Brain microvascular endothelial cell (primary cell): Measurements from ENCODE around the gene PELO.

Source experiments
- DNase-seq: peaks from one replicate; pipeline ENCODE4 v3.0.0-alpha.2; 2020
- H3K27ac ChIP-seq: fragments of 250-450 bp; sonication (Bioruptor Pico); 2 replicates; pipeline ENCODE4 v1.5.1; 2020; ENCODE audit warnings: mild to moderate bottlenecking, moderate library complexity
- H3K27me3 ChIP-seq: fragments of 250-450 bp; sonication (Bioruptor Pico); replicated peaks from 2 replicates; pipeline ENCODE4 v1.5.1; 2020; ENCODE audit warnings: mild to moderate bottlenecking
- H3K36me3 ChIP-seq: fragments of 250-450 bp; sonication (Bioruptor Pico); replicated peaks from 2 replicates; pipeline ENCODE4 v1.5.1; 2020; ENCODE audit warnings: mild to moderate bottlenecking
- H3K4me3 ChIP-seq: 2 replicates; pipeline ENCODE4 v1.5.1; 2011; ENCODE audit warnings: low read depth, mild to moderate bottlenecking, control low read depth, low read length, moderate library complexity
- in situ Hi-C: cut with HindIII; loops from 2 replicates; pipeline ENCODE4 v1.10.0; 2017; ENCODE audit warnings: low sequenced_read_pairs, low pct_ligation_motif_present
- TF ChIP-seq, protein P1 (sequence below): IDR thresholded peaks from 2 replicates; pipeline ENCODE4 v1.5.1; 2011; ENCODE audit warnings: low read depth, mild to moderate bottlenecking, moderate library complexity, low read length, control low read depth, inconsistent platforms; ENCODE audit errors: missing control alignments

PELO gene

GRCh38 chr5:52772668-52773067, 15.0 kb upstream of the PELO start:
- Histone ChIP-seq H3K4me3 (no peak overlapping the region), H3K36me3 (no peaks in the 10 kb centered on the region), H3K27me3 (no peaks in the 10 kb centered on the region), H3K27ac (no peak overlapping the region)
- in situ Hi-C loops: no loop called here
- DNase-seq: no peak
- TF ChIP-seq, protein P1, sequence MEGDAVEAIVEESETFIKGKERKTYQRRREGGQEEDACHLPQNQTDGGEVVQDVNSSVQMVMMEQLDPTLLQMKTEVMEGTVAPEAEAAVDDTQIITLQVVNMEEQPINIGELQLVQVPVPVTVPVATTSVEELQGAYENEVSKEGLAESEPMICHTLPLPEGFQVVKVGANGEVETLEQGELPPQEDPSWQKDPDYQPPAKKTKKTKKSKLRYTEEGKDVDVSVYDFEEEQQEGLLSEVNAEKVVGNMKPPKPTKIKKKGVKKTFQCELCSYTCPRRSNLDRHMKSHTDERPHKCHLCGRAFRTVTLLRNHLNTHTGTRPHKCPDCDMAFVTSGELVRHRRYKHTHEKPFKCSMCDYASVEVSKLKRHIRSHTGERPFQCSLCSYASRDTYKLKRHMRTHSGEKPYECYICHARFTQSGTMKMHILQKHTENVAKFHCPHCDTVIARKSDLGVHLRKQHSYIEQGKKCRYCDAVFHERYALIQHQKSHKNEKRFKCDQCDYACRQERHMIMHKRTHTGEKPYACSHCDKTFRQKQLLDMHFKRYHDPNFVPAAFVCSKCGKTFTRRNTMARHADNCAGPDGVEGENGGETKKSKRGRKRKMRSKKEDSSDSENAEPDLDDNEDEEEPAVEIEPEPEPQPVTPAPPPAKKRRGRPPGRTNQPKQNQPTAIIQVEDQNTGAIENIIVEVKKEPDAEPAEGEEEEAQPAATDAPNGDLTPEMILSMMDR: no peak

DNA sequence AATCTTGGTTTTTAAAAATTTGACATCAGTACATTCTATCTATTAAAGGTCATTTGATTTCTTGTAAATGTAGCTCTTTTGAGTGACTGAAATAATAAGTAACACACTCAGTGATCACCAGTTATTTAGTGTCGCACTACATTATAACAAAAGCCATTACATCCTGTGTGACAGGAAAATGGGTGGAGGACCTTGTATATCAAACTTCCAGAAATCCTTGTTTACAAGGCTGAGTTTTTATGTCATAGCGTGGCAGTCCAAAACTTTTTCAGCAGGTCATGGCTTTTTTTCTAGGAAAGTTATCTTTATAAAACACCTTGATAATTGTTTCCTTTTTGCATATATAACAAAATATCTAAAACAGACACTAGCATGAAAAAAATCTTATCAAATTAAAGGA, 14.4 kb upstream of the PELO start:
- DNase-seq: no peak
- no peak overlapping the region for H3K27ac ChIP-seq
- H3K4me3 ChIP-seq: no peak overlapping the region
- in situ Hi-C loops: no loop called here
- H3K27me3 ChIP-seq: no peaks in the 10 kb centered on the region
- H3K36me3 ChIP-seq: no peaks in the 10 kb centered on the region
- TF ChIP-seq, protein P1: no peak

GRCh38 chr5:52774005-52774410, 13.7 kb upstream of the PELO start:
- no peak for DNase-seq
- TF ChIP-seq, protein P1: no peak
- no peak overlapping the region for H3K4me3 ChIP-seq
- no peak overlapping the region for H3K27ac ChIP-seq
- H3K36me3 ChIP-seq: no peaks in the 10 kb centered on the region
- H3K27me3 ChIP-seq: no peaks in the 10 kb centered on the region
- in situ Hi-C loops: no loop called here

DNA sequence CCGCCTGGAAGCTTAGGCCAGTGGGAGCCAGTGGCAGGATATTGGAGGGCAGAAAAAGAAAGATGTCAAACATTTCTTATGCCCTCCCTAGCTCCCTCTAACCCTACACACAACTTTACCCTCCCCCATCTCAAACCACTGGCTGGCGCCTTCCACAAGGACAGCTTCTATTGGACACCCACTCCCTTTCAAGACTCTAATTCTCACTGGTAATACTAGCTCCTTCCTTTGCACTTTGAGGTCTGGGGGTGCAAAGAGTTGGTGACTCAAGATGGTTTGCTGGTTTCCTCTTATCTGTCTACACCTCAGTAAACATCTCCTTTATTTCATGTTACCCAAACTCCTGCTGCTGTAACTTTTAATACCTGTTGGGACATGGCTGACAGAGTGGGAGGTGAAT, 11.6 kb upstream of the PELO start:
- DNase-seq: no peak

GRCh38 chr5:52777186-52777585, 10.5 kb upstream of the PELO start:
- TF ChIP-seq, protein P1: no peak
- DNase-seq: no peak
- in situ Hi-C loops: no loop called here

More for the DNA sequence above, 11.6 kb upstream of the PELO start:
- Histone ChIP-seq H3K27me3 (no peaks in the 10 kb centered on the region), H3K4me3 (no peak overlapping the region), H3K36me3 (no peaks in the 10 kb centered on the region), H3K27ac (no peak overlapping the region)
- in situ Hi-C loops: no loop called here
- TF ChIP-seq, protein P1: no peak

GRCh38 chr5:52778781-52779180, 8.9 kb upstream of the PELO start:
- no peak overlapping the region for H3K27ac ChIP-seq
- TF ChIP-seq, protein P1: no peak
- H3K4me3 ChIP-seq: no peak overlapping the region
- in situ Hi-C loops: no loop called here
- H3K27me3 ChIP-seq: no peaks in the 10 kb centered on the region
- no peak for DNase-seq
- no peaks in the 10 kb centered on the region for H3K36me3 ChIP-seq

More at GRCh38 chr5:52777186-52777585, 10.5 kb upstream of the PELO start:
- H3K4me3 ChIP-seq: no peak overlapping the region
- no peaks in the 10 kb centered on the region for H3K36me3 ChIP-seq
- H3K27me3 ChIP-seq: no peaks in the 10 kb centered on the region
- H3K27ac ChIP-seq: no peak overlapping the region
